Gastroesophageal sphincter (tissue), 3 donors: Measurements from ENCODE around the gene XYLT1.

Experiments used
- POLR2A ChIP-seq, 2 donors: fragments of 450-650 bp; IDR thresholded peaks; one replicate each; pipeline ENCODE4 v1.6.1; 2017; ENCODE audit warnings: antibody characterized with exemption in 2 of 2, mild to moderate bottlenecking in 2 of 2, moderate library complexity in 1 of 2
- TF ChIP-seq, protein P1 (sequence below), 4 experiments: fragments of 200-600 bp in 2 of 4; fragments of 450-650 bp in 2 of 4; sonication (generic) in 1 of 4; IDR thresholded peaks; one replicate each; pipeline ENCODE4 v1.5.1; 2017 to 2019; ENCODE audit warnings: antibody characterized with exemption in 4 of 4, mild to moderate bottlenecking in 2 of 4, moderate library complexity in 2 of 4

DNA sequence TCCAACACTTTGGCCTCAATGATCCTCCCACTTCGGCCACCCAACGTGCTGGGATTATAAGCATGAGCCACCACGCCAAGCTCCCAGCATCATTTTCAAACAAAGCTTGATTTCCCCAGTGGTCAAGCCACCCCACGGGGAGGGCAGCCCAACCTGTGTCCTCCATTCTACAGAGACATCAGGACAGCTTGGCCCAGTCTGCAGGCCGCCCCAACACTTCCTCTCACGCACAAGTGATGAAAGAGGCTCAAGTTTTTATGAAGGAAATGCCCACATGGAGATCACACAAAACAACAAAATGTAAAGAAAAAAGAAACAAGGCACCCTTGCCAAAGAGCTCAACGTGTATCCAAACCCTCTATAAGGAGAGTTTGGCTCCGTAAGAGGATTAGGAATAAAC is 112.4 kb downstream of the XYLT1 start:
- TF ChIP-seq, protein P1, sequence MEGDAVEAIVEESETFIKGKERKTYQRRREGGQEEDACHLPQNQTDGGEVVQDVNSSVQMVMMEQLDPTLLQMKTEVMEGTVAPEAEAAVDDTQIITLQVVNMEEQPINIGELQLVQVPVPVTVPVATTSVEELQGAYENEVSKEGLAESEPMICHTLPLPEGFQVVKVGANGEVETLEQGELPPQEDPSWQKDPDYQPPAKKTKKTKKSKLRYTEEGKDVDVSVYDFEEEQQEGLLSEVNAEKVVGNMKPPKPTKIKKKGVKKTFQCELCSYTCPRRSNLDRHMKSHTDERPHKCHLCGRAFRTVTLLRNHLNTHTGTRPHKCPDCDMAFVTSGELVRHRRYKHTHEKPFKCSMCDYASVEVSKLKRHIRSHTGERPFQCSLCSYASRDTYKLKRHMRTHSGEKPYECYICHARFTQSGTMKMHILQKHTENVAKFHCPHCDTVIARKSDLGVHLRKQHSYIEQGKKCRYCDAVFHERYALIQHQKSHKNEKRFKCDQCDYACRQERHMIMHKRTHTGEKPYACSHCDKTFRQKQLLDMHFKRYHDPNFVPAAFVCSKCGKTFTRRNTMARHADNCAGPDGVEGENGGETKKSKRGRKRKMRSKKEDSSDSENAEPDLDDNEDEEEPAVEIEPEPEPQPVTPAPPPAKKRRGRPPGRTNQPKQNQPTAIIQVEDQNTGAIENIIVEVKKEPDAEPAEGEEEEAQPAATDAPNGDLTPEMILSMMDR (IDR thresholded peaks at IDR 0.05), result no peak
- TF ChIP-seq POLR2A (IDR thresholded peaks at IDR 0.05), result no peak
